DMS153 (cell line): Measurements from ENCODE around the gene CAMK4.
"Not testable (repeated sequence)": the region's sequence is repeated elsewhere in the genome, so short reads cannot be mapped to it uniquely, and the experiment has no call there.

Source experiments
- DNase-seq: peaks from one replicate; lab custom pipeline; 2025; lab: John Stamatoyannopoulos, UW

Gene CAMK4

GRCh38 chr5:111311666-111312065, 87.5 kb downstream of the CAMK4 start:
- no peak for DNase-seq

GRCh38 chr5:111313017-111313724, 89.0 kb downstream of the CAMK4 start:
- DNase-seq = no peak

- no peak for DNase-seq
These were observed 96.8 kb downstream of the CAMK4 start for GRCh38 chr5:111320953-111321352.

- DNase-seq = no peak
These were observed 97.2 kb downstream of the CAMK4 start for GRCh38 chr5:111321376-111321775.

- DNase-seq = no peak
These were observed 102.4 kb downstream of the CAMK4 start for GRCh38 chr5:111326551-111326950.

GRCh38 chr5:111337133-111337532, 112.9 kb downstream of the CAMK4 start:
- no peak for DNase-seq

- no peak for DNase-seq
These were observed 113.5 kb downstream of the CAMK4 start for GRCh38 chr5:111337688-111338087.

GRCh38 chr5:111345731-111346130, 121.5 kb downstream of the CAMK4 start:
- DNase-seq = no peak

- no peak for DNase-seq
These were observed 122.8 kb downstream of the CAMK4 start for GRCh38 chr5:111347021-111347420.

- no peak for DNase-seq
These were observed 124.6 kb downstream of the CAMK4 start for GRCh38 chr5:111348661-111349329.

GRCh38 chr5:111349429-111349828, 125.2 kb downstream of the CAMK4 start:
- DNase-seq = no peak

- DNase-seq = no peak
These were observed 128.9 kb downstream of the CAMK4 start for GRCh38 chr5:111353035-111353434.

GRCh38 chr5:111358726-111359125, 134.5 kb downstream of the CAMK4 start:
- DNase-seq = not testable (repeated sequence)

GRCh38 chr5:111360173-111360572, 136.0 kb downstream of the CAMK4 start:
- DNase-seq = no peak

- no peak for DNase-seq
These were observed 140.8 kb downstream of the CAMK4 start for GRCh38 chr5:111364992-111365391.

GRCh38 chr5:111366388-111366787, 142.2 kb downstream of the CAMK4 start:
- no peak for DNase-seq

- DNase-seq = no peak
These were observed 142.9 kb downstream of the CAMK4 start for GRCh38 chr5:111367115-111367514.

- DNase-seq = no peak
These were observed 148.6 kb downstream of the CAMK4 start for GRCh38 chr5:111372799-111373198.

- no peak for DNase-seq
These were observed 150.2 kb downstream of the CAMK4 start for GRCh38 chr5:111374380-111374779.

- DNase-seq = no peak
These were observed 151.5 kb downstream of the CAMK4 start for GRCh38 chr5:111375645-111376044.

- no peak for DNase-seq
These were observed 153.1 kb downstream of the CAMK4 start for GRCh38 chr5:111377306-111377705.

- DNase-seq = no peak
These were observed 155.2 kb downstream of the CAMK4 start for GRCh38 chr5:111379391-111379816.

GRCh38 chr5:111383288-111383970, 159.2 kb downstream of the CAMK4 start:
- DNase-seq = no peak
